WTC11 (cell line): ENCODE results near the gene CEP135. TPM values are rescaled to one million over a fixed set of nuclear protein-coding genes. Genes with fewer than 3 reads are reported as not detected.

Source experiments
- ATAC-seq: fragments of 200-7000 bp; cut with Tn5 transposase; 2 replicates; pipeline ENCODE4 v1.10.0; 2021; ENCODE audit warnings: mild to moderate bottlenecking, moderate library complexity
- CTCF ChIA-PET: fragments of 300-600 bp; sonication (Branson Sonifier 250); formaldehyde crosslinking; loops from one replicate; lab custom pipeline; 2021; ENCODE audit warnings: antibody characterized with exemption; lab: Charles Lee
- POLR2A ChIA-PET: fragments of 350-600 bp; sonication (Branson Sonifier 250); formaldehyde crosslinking; loops from one replicate; lab custom pipeline; 2021; ENCODE audit warnings: antibody characterized with exemption; lab: Charles Lee
- DNase-seq: peaks from one replicate; pipeline ENCODE4 v3.0.0; 2021; ENCODE audit warnings: low spot score
- H3K27ac Mint-ChIP-seq: 2 replicates; pipeline ENCODE4 v1.8.0; 2021; ENCODE audit warnings: mixed read lengths
- H3K27me3 Mint-ChIP-seq: 2 replicates; pipeline ENCODE4 v1.8.0; 2021; ENCODE audit warnings: low read depth, mild to moderate bottlenecking, moderate library complexity, mixed read lengths
- H3K36me3 Mint-ChIP-seq: 2 replicates; pipeline ENCODE4 v1.8.0; 2021; ENCODE audit warnings: mixed read lengths
- H3K4me1 Mint-ChIP-seq: 2 replicates; pipeline ENCODE4 v1.8.0; 2022; ENCODE audit warnings: mixed read lengths
- H3K4me3 Mint-ChIP-seq: 2 replicates; pipeline ENCODE4 v1.8.0; 2021; ENCODE audit warnings: mild to moderate bottlenecking, moderate library complexity, mixed read lengths
- H3K9me3 Mint-ChIP-seq: 2 replicates; pipeline ENCODE4 v1.8.0; 2021; ENCODE audit warnings: mixed read lengths
- AR ChIP-seq: fragments of 250-450 bp; sonication (Bioruptor Pico); IDR thresholded peaks from 2 replicates; pipeline ENCODE4 v1.9.0; 2021; ENCODE audit warnings: mild to moderate bottlenecking
- CREB1 ChIP-seq: sonication (generic); formaldehyde crosslinking; IDR thresholded peaks from 2 replicates; pipeline ENCODE4 v1.8.0; 2023; ENCODE audit warnings: mild to moderate bottlenecking, missing genetic modification reagents
- CTCF ChIP-seq: fragments of 200-600 bp; IDR thresholded peaks from 2 replicates; pipeline ENCODE4 v1.8.0; 2022; ENCODE audit warnings: antibody characterized with exemption
- FOXP1 ChIP-seq: sonication (generic); formaldehyde crosslinking; IDR thresholded peaks from 2 replicates; pipeline ENCODE4 v1.8.0; 2022; ENCODE audit warnings: missing genetic modification reagents, mild to moderate bottlenecking, moderate library complexity, borderline replicate concordance
- IRF1 ChIP-seq: sonication (generic); formaldehyde crosslinking; IDR thresholded peaks from 2 replicates; pipeline ENCODE4 v1.8.0; 2023; ENCODE audit warnings: missing genetic modification reagents
- JAZF1 ChIP-seq: fragments of 250-450 bp; sonication (Bioruptor Pico); IDR thresholded peaks from 2 replicates; pipeline ENCODE4 v1.9.0; 2021; ENCODE audit warnings: moderate library complexity, mild to moderate bottlenecking, inconsistent platforms
- NFYB ChIP-seq: sonication (generic); formaldehyde crosslinking; conservative IDR thresholded peaks from 2 replicates; pipeline ENCODE4 v1.8.0; 2022; ENCODE audit warnings: low read depth, missing genetic modification reagents
- NR2C2 ChIP-seq: sonication (generic); formaldehyde crosslinking; IDR thresholded peaks from 2 replicates; pipeline ENCODE4 v1.8.0; 2022; ENCODE audit warnings: mild to moderate bottlenecking, missing genetic modification reagents
- OVOL2 ChIP-seq: fragments of 250-450 bp; sonication (Bioruptor Pico); IDR thresholded peaks from 2 replicates; pipeline ENCODE4 v1.9.0; 2021; ENCODE audit warnings: mild to moderate bottlenecking, borderline replicate concordance
- PRDM15 ChIP-seq: sonication (generic); formaldehyde crosslinking; IDR thresholded peaks from 2 replicates; pipeline ENCODE4 v1.8.0; 2022; ENCODE audit warnings: missing genetic modification reagents
- RELA ChIP-seq: sonication (generic); formaldehyde crosslinking; IDR thresholded peaks from 2 replicates; pipeline ENCODE4 v1.8.1; 2022; ENCODE audit warnings: missing genetic modification reagents, mild to moderate bottlenecking, borderline replicate concordance
- TEAD4 ChIP-seq: sonication (generic); formaldehyde crosslinking; IDR thresholded peaks from 2 replicates; pipeline ENCODE4 v1.8.0; 2022; ENCODE audit warnings: mild to moderate bottlenecking, missing genetic modification reagents
- TP53 ChIP-seq: sonication (generic); formaldehyde crosslinking; IDR thresholded peaks from 2 replicates; pipeline ENCODE4 v1.8.1; 2023; ENCODE audit warnings: mild to moderate bottlenecking, missing genetic modification reagents
- ZNF121 ChIP-seq: sonication (generic); formaldehyde crosslinking; IDR thresholded peaks from 2 replicates; pipeline ENCODE4 v1.8.0; 2023; ENCODE audit warnings: missing genetic modification reagents
- ZNF512 ChIP-seq: sonication (generic); formaldehyde crosslinking; IDR thresholded peaks from 2 replicates; pipeline ENCODE4 v1.8.1; 2022; ENCODE audit warnings: missing genetic modification reagents, borderline replicate concordance
- total RNA-seq: library from RNA; stranded (reverse); gene quantifications from 3 replicates; pipeline ENCODE4 v1.2.3, GENCODE V29; 2021

The CEP135 gene
- total RNA-seq, 1 experiment from 2014 or later = 13.6 TPM

- ATAC-seq (no peak), DNase-seq (no peak)
- no peaks in the 10 kb centered on the region for H3K9me3 Mint-ChIP-seq
- no peaks in the 10 kb centered on the region for H3K4me1 Mint-ChIP-seq
- no peak overlapping the region for H3K4me3 Mint-ChIP-seq
- TF ChIP-seq IRF1 (CRISPR knock-in tag) (no peak), RELA (CRISPR knock-in tag) (no peak), JAZF1 (CRISPR knock-in tag) (no peak), ZNF512 (CRISPR knock-in tag) (no peak), CTCF (no peak), TP53 (CRISPR knock-in tag) (no peak), NR2C2 (CRISPR knock-in tag) (no peak), FOXP1 (no peak), ZNF121 (CRISPR knock-in tag) (no peak), OVOL2 (no peak), TEAD4 (CRISPR knock-in tag) (no peak)
- TF ChIP-seq, all 79 proteins: peak for 0
- POLR2A ChIA-PET = no interaction called here
- CTCF ChIA-PET = no interaction called here
- no peaks in the 10 kb centered on the region for H3K27me3 Mint-ChIP-seq
- no peak overlapping the region for H3K27ac Mint-ChIP-seq
- H3K36me3 Mint-ChIP-seq = peaks cover 7% of the 10 kb centered on the region
These were observed 18.6 kb downstream of the CEP135 start for GRCh38 chr4:55967376-55967775.

GRCh38 chr4:55973650-55974049 is 24.9 kb downstream of the CEP135 start:
- no peak for TF ChIP-seq AR (CRISPR knock-in tag)
- TF ChIP-seq PRDM15 (CRISPR knock-in tag) = peak; percentile 90
- TF ChIP-seq CREB1 (CRISPR knock-in tag) = no peak
- TF ChIP-seq NFYB (CRISPR knock-in tag) = no peak
- peaks cover 8% of the 10 kb centered on the region for H3K36me3 Mint-ChIP-seq
- DNase-seq (no peak), ATAC-seq (peak; percentile 95)
- H3K4me3 Mint-ChIP-seq = no peak overlapping the region
- peaks cover 15% of the 10 kb centered on the region for H3K4me1 Mint-ChIP-seq
- ChIA-PET POLR2A (no interaction called here), CTCF (interaction anchor here (3.5 kb wide), 1 partner anchor 25 kb away, joined by 25 read pairs; the partner anchor contains the start of gene CEP135)
- H3K9me3 Mint-ChIP-seq = no peaks in the 10 kb centered on the region
- H3K27ac Mint-ChIP-seq = peak overlapping the region; percentile 83
- no peaks in the 10 kb centered on the region for H3K27me3 Mint-ChIP-seq
